HG03045 (cell line): ENCODE results near the gene NQO2.
A peak's percentile ranks its signal among the peaks of the same experiment; 100 is the strongest.
"Not testable (repeated sequence)": the region's sequence is repeated elsewhere in the genome, so short reads cannot be mapped to it uniquely, and the experiment has no call there.

Source experiments
- ATAC-seq: cut with Tn5 transposase; IDR thresholded peaks from one replicate; pipeline ENCODE4 v1.9.1; 2021; ENCODE audit warnings: mild to moderate bottlenecking, moderate library complexity; ENCODE audit not compliant: unreplicated experiment

NQO2 gene

DNA sequence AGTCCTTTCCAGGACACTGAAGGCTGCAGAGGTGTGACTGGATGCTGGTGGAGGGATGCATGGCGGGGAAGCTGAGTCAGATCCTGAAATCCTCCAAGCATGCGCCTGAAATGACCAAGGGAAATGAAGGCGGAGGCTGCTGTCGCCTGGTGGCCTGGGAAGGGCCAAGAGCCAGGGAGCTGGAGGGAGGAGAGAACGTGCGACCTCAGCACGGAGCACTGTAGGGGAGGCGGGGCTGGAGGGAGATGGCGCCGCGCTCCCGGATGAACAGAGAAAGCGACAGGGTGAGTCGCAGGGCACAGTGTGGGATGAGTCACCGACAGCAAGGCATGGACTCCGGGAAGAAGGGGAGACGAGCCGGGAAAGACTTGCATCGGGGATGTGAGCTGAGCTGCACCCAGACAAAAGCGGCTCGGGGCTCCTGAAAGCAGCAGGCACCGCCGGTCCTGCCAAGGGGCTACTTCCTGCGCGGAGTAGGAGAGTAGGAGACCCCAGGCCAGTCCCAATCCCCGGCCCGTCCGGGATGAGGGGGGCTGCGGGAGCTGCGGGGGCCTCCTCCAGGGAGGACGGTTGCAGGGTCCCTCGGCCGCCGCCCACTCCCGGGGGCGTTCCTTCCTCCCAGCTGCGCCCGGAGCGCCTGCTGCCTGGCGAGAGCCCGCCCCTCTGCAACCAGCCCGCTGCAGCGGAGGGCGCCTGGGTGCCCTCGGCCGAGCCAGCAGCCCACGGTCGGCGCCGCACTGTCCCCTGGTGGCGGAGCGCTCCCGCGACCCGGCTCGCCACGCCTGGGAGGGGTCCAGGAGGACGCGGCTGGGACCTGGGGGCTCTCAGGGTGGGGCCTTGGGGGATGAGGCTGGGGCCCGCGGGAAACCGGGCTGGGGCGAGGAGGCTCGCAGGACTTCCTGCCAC is 11.0 kb upstream of the NQO2 start:
- peak; percentile 71 for ATAC-seq

DNA sequence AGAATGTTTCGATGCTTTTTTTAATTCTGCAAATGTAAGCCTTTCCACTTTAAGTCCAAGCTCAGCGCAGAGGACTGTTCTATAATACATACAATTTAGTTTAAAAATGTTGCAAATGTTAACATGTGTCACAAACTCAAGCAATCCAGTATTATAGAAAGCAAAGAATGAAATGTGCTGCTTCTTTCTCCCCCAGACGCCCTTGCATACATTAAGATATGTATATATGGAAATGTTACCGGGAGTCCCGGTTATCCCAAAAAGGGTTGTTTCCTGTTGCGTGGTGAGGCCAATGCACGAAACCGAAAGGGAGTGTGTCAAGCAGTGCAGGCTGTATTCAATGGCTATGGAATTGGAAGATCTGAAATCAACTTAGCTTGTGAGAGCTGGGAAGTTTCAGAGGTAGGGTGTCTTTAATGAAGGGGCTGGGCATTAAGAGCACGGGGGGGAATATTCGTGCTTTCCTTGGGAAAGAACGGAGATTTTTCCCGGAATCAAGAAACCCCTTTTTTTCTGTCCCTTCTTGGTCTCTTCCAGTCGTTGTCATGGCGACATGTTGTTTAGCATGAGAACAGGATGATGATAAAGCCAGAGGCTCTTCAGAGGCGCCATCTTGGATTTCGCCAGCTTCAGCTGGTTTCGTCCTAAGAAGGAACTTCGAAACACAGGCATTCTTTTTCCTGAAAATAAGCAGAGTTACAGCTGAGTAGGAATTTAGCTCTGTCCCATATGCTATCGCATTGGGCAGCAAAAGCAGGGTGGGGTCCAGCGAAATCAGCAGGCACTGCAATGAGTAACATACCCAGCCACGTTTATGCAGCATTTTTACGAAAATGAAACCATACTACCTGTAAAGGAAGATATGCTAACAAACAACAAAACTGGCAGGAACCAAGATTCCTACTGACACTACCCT is 10.1 kb upstream of the NQO2 start:
- peak; percentile 63 for ATAC-seq

DNA sequence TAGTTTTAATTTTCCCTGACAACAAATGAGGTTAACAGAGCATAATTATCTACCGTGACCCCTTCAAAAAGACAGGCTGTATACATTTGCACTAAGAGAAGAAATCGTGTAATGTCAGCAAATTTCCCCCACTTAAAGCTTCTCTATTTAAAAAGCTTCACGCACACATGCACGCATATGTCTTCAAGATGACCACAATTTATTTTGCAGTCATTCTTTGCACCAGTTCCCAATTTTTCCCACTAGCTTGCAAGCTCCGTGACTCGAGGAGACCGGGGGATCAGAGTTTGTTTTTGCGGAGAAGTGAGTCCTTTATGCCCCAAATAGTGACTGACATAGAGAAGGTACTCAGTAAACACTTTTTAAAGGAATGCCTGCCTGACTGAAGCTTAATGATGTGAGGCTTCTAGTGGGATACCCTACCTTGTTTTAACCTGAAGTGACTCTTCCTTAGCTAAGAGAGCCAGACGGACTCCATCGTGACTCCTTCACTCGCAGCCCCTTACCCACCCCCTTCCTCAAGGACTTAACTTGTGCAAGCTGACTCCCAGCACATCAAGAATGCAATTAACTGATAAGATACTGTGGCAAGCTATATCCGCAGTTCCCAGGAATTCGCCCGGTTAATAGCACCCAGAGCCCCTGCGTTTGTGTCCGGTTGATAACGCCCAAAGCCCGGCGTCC is 9.3 kb upstream of the NQO2 start:
- ATAC-seq, result no peak

DNA sequence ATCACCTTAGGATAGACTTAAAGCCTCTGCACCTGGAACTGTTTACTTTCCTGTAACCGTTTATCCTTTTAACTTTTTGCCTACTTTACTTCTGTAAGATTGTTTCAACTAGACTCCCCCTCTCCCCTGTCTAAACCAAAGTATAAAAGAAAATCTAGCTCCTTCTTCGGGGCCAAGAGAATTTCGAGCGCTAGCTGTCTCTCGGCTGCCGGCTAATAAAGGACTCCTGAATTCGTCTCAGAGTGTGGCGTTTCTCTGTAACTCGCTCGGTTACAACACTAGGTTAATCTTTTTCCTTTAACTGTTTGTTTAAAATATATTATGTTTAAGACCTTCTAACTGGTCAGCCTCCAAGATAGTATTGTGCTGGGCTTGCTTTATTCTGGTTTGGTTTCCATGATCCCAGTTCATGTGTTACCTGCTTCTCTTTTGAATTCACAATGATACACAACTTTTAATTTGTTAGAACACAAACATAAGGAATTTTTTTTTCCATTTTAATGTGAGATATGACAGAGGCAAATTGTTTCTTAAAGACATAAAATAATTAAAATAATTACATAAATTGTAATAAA is 8.7 kb upstream of the NQO2 start:
- no peak for ATAC-seq

DNA sequence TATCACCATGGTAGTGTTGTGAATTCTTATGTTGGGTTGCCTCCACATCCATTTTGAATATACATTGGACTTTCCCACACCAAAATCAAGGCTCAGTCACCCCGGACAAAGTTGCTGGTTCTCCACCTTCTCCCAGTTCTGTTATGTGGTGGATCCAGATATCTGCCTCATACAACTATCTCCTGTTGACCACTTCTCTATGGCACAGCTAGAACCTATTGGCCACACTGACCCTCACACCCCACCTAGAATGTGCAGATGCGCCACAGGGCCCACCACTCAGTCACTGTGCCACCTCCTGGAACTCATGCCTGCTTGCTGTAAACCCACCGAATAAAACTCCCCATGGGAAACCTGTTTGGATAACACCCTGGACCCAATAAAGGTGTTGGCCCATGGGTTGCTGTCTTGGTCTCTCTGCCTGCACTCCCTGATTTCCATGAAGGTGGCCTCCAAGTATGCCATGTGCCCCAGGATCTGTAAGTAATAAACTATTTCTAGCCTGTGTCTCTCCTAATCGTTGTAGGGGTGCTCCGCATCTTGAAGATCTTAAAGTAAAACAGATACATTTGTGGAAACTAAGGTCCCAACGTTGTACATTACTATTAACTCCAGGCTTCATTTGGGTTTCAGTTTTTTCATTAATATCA is 7.2 kb upstream of the NQO2 start:
- ATAC-seq, result no peak

DNA sequence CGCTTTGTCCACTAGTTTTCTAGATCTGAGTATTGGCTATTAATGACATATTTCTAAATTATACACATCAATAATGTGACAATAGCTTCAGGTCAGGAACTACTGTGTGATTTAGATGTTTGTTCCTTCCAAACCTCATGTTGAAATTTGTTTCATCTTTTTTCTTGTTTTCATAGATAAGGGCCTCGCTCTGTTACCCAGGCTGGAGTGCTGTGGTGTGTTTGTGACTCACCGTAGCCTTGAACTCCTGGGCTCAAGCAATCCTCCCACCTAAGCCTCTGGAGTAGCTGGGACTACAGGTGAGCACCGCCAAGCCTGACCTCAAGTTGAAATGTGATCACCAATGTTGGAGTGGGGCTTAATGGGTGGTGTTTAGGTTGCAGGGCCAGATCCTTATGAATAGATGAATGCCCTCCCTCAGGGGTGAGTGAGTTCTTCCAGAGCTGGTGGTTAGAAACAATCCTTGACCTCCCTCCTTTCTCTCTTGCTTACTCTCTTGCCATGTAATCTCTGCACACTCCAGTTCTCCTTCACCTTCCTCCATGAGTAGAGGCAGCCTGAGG is 5.9 kb upstream of the NQO2 start:
- ATAC-seq, result no peak

DNA sequence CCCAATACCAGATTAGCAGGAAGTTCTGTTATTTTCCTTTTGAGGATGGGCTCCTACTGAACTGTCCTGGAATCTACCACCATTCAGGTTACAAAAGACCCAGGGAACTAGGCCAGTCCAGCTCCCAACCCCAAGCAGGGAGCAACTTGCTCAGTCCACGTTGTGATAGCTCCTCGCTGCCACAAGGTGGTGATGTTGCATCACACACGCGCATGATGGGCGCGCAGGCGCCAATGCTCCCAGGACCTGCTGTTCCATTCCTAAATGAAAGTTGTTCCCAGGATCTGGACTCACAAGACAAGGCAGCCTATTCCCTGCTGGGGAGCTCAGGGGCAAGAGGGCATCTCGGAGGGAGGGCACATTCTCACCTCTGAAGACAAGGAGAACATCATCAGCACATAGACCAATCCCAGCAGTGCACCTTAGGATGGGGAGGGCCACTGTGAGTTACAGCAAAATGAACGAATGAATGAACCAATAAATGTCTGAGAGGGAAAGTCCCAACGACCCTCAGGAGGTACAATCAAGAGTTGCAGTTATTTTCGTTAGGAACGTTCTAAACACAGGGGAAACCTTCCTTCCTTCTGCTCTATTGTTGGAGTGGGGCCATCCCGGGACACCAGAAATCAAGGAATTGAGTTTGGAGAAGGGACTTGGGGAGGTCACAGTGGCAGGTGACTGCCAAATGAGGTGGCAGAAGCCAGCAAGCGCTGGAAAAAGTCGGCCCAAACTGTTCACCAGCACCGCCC is 1.3 kb upstream of the NQO2 start:
- not testable (repeated sequence) for ATAC-seq

DNA sequence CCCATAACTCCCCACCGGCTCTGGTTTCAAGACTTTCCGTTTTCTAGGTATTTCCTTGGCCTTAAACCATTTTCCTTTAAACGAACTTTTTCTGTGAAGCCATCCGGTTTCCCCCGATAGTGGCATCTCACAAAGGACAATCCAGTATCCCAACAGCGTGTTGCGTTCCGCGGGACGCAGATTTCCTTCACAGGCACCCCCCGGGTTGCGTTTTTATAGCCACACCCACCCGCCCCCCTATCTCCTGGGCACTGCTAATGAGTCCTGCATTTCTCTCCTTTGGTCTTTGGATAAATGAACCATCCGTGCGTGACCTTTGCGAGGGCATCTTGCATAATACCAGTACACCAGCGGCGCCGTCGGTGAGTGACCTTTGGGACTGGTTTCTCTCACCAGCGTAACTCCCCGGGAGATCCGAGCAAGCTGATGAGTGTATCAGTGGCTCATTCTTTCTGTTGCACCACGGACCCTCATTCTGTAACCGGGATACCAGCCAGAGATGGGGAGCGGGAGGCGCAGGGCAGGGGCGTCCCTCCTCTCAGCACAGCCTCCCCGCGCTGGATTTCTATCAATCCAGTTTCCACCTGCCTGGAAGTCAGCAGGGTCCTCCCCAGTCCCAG is 586 bp upstream of the NQO2 start:
- peak; percentile 19 for ATAC-seq

DNA sequence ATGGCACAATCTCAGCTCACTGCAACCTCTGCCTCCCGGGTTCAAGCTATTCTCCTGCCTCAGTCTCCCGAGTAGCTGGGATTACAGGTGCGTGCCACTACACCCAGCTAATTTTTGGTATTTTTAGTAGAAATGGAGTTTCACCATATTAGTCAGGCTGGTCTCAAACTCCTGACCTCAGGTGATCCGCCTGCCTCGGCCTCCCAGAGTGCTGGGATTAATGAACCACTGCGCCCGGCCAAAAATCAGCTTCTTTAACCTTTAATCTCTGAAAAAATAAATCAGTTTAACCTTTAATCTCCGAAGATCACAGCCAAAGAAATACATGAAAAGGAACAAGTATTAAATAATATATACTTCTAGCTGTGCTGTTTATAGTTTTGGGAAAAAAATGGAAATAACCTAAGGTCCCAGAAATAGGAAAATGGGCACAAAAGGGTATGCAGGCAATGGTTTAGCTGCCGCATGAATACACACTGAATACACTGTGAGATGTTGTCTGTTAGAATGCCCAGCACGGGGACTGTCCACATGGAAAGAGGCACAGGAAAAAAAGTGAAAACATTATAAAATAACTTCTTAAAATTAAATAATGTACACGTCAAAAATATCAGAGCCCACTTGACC is 1.6 kb downstream of the NQO2 start:
- no peak for ATAC-seq

DNA sequence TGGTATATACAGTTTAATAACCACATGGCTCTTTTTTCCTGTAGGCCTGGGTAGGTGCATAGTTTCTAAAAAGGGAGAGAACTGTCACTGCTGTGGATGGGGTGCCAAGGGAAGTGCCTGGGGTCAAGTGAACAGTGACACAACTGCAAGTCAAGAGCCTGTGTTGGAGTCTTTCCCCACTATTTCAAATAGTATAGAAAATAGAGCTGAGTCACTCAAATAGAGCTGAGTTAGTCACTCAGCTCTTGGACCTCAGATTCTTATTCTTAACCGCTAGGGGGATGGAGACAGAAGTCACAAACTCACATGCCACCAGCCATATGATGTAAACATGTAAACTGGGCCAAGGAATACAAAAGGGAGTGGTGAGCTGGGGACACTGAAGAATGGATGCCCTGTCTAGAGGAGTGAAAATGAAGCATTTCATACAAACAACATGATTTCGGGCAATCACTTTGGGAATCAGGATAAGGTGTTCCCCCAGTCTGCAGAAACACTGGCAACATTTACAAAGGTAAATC is 2.1 kb downstream of the NQO2 start:
- no peak for ATAC-seq

DNA sequence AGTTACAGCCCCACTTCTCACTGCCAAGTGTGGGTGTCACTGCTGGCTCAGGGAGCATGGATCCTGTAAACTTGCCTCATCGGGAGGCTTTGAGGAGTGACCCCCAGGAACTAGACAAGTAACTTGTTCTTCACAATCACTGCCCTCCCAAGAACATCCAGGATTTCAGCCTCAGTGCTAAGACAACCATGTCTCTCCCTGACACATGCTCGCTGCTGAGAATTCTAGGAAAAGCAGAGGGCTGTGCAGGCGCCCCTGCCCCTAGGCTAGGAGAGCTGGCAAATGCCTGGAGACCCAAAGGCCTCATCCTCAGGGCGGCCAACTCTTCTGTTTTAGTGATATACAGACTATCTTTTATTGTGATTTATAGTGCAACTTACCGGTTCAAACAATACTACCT is 3.5 kb downstream of the NQO2 start:
- not testable (repeated sequence) for ATAC-seq

DNA sequence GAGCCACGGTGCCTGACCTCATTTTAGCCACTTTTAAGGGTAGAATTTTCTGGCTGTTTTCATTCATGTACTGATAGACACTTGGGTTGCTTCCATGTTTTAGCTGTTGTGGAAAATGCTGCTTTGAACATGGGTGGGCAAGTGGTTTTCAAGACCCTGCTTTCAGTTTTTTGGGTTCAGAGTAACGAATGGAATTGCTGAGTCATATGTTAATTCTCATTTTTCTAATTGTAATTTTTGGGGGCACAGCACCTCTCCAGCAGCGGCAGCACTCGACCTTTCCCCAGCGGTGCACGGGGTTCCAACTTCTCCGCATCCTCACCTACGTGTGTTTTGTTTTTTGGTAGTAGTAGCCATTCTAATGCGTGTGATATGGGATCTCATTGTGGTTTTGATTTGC is 5.4 kb downstream of the NQO2 start:
- ATAC-seq, result no peak

DNA sequence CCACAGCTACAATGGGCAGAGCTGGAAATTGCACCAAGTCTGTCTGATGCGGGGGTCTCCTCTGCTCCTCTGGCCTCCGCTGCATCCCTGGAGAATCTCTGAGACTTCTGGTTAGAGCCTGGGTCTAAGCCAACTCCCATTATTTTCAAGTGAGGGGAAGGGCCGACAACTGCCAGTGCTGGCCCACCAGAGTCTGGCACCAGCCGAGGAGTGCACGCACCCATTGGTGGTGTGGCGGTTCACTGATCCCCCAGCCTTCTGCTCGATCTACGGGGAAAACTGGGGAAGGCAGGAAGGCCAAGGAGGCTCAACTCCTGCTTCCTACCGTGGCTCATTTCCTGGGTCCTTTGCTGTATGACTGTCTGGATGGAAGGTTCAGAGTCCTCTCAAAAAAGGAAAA is 6.2 kb downstream of the NQO2 start:
- ATAC-seq, result no peak

DNA sequence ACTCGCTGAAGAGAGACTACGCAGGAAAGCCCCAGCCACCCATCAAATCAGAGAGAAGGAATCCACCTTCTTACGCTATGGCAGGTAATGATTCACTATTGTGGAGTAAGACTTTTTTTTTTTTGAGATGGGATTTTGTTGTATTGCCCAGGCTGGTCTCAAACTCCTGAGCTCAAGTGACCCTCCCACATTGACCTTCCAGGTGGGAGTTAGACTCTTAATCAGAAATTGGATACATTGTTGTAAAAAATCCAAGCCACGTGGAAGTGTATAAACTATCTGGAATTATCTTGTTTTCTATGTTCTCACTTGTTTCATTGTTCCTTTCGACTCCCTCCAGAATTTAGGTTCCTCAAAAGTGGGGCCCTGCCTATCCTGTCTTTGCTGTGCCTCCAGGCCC is 6.8 kb downstream of the NQO2 start:
- no peak for ATAC-seq

DNA sequence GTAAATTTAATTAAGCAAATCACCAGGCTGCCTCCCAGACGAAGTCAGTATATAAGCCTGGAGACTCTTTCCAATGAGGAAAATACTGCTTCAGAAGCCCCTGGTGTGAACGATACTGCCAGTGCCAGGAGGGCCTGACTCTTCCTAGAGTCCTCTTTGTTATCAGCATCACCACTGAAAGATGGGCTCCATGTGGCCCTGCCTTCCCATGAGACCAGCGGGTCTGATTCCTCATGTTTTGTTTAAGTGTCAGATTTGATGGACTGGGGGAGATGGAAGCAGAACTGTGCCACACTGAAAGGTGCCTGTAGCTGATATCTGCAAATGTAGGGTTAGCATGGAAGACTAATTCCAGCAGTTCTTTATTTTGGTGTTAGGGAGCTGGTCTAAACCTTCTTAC is 7.9 kb downstream of the NQO2 start:
- ATAC-seq, result no peak

DNA sequence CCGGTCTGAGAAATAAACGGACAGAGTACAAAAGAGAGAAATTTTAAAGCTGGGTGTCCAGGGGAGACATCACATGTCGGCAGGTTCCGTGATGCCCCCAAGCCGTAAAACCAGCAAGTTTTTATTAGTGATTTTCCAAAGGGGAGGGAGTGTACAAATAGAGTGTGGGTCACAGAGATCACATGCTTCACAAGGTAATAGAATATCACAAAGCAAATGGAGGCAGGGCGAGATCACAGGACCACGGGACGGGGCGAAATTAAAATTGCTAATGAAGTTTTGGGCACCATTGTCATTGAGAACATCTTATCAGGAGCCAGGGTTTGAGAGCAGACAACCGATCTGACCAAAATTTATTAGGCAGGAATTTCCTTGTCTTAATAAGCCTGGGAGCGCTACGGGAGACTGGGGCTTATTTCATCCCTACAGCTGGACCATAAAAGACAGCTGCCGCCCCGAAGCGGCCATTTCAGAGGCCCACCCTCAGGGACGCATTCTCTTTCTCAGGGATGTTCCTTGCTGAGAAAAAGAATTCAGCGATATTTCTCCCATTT is 9.1 kb downstream of the NQO2 start:
- not testable (repeated sequence) for ATAC-seq

DNA sequence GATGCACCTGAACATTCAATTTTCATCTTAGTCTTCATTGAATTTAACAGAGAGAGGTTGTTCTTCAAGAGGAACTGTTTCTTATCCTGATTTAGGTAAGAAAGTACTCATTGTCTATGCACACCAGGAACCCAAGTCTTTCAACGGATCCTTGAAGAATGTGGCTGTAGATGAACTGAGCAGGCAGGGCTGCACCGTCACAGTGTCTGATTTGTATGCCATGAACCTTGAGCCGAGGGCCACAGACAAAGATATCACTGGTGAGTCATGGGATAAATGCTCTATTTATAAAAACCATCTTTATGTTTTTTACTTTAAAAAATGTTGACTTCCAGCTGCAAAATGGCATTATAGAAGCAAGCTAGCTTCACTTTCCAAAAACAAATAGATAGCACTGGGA is 10.2 kb downstream of the NQO2 start:
- ATAC-seq, result no peak

DNA sequence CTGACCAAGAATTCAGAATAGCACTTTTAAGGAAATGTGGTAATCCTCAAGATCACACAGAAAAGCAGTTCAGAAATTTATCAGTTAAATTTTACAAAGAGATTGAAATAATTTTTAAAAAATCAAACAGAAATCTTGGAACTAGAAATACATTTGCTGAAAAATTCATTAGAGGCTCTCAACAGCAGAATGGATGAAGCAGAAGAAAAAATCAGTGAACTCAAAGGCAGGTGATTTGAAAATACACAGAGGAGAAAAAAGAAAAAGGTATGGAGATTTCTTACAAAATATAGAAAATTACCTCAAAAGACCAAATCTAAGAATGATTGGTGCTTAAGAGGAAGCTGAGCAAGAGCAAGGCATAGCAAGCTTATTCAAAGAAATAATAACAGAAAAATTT is 11.5 kb downstream of the NQO2 start:
- no peak for ATAC-seq
